ENCODE measurements around the gene DNAH10. TPM values are rescaled to one million over a fixed set of nuclear protein-coding genes. Genes with fewer than 3 reads are reported as not detected.
A peak's percentile ranks its signal among the peaks of the same experiment; 100 is the strongest.

Gene DNAH10
- total RNA-seq, 4 donors from 2014 or later, result 0.14 to 0.20 TPM; not detected in 2

DNA sequence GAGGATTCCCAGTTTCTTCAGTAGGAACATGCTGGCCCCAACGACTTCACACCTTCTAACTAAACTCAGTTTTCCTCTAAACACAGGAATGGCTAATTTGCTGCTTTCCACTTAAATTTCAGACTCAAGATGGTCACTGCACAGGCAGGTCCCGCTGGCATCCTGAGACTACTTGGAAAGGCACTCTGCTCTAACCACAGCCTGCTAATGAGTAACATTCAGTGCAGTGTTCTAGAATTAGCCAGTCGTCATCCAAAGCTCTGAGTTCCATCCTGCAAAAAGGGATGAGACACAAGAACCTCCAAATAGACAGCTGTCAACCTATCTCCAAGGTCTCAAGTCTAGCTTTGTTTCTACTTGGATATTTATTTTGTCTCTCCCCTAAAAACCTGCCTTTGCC is 204.5 kb downstream of the DNAH10 start:
- in situ Hi-C loops (cut with MboI; ENCODE audit: low pct_ligation_motif_present in 1 of 4, low pct_unique_long_range_greater_than_20kb in 1 of 4, low sequenced_read_pairs in 3 of 4) (no loop called here), intact Hi-C loops (cut with DNase I; ENCODE audit: low total_unique reads) (no loop called here)
- TF ChIP-seq POLR2A (IDR thresholded peaks at IDR 0.05) (no peak), POLR2AphosphoS5 (IDR thresholded peaks at IDR 0.05) (no peak), EP300 (IDR thresholded peaks at IDR 0.05; ENCODE audit: low read depth) (no peak)
- TF ChIP-seq, protein P1, sequence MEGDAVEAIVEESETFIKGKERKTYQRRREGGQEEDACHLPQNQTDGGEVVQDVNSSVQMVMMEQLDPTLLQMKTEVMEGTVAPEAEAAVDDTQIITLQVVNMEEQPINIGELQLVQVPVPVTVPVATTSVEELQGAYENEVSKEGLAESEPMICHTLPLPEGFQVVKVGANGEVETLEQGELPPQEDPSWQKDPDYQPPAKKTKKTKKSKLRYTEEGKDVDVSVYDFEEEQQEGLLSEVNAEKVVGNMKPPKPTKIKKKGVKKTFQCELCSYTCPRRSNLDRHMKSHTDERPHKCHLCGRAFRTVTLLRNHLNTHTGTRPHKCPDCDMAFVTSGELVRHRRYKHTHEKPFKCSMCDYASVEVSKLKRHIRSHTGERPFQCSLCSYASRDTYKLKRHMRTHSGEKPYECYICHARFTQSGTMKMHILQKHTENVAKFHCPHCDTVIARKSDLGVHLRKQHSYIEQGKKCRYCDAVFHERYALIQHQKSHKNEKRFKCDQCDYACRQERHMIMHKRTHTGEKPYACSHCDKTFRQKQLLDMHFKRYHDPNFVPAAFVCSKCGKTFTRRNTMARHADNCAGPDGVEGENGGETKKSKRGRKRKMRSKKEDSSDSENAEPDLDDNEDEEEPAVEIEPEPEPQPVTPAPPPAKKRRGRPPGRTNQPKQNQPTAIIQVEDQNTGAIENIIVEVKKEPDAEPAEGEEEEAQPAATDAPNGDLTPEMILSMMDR (IDR thresholded peaks at IDR 0.05), result no peak
- no peak for DNase-seq
- Histone ChIP-seq H3K27me3 (no peaks in the 10 kb centered on the region), H3K9me3 (no peaks in the 10 kb centered on the region), H3K4me1 (peaks cover 0 to 36% (median 9%) of the 10 kb centered on the region in 4 donors), H3K27ac (no peak overlapping the region), H3K36me3 (peaks cover 0 to 3% (median 0%) of the 10 kb centered on the region in 4 donors), H3K4me3 (no peak overlapping the region)
- 81 to 100% methylated on average over 1 to 3 of the region's 3 CpGs for WGBS, 2 donors (ENCODE audit: low coverage in 1 of 2)

DNA sequence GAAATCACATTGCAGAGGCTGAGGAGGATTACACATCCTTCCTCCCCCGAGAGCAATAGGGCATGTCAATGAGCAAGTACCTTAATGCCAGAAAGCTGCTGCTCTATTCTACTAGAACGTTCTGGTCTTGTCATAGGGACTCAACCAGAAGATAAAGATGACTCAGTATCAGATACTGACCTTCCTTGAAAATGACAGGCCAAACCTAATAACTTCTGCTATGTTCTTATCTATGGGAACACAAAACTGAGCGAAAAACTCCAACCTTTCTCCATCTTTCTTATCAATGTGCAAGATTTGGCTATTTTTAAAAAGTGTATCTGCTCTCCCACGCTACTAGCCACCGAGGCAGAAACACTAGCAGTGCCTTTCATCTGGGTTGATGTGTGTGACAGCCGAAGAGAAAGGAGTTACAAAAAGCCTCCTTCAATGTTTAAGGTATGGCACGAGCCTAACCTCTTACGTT is 205.1 kb downstream of the DNAH10 start:
- TF ChIP-seq EP300 (IDR thresholded peaks at IDR 0.05; ENCODE audit: low read depth) (no peak), POLR2A (IDR thresholded peaks at IDR 0.05) (no peak), POLR2AphosphoS5 (IDR thresholded peaks at IDR 0.05) (no peak)
- TF ChIP-seq, protein P1 (IDR thresholded peaks at IDR 0.05), result no peak
- Histone ChIP-seq H3K36me3 (peaks cover 0 to 3% (median 0%) of the 10 kb centered on the region in 4 donors), H3K27ac (no peak overlapping the region), H3K4me1 (peaks cover 0 to 30% (median 9%) of the 10 kb centered on the region in 4 donors), H3K27me3 (no peaks in the 10 kb centered on the region), H3K4me3 (no peak overlapping the region), H3K9me3 (no peaks in the 10 kb centered on the region)
- 88 to 93% methylated on average over 5 to 8 of the region's 8 CpGs for WGBS, 2 donors (ENCODE audit: low coverage in 1 of 2)
- in situ Hi-C loops (cut with MboI; ENCODE audit: low pct_ligation_motif_present in 1 of 4, low pct_unique_long_range_greater_than_20kb in 1 of 4, low sequenced_read_pairs in 3 of 4) (no loop called here), intact Hi-C loops (cut with DNase I; ENCODE audit: low total_unique reads) (loop anchor here (1.0 kb wide), 1 partner anchor 16 kb away; no protein-coding TSS in a partner anchor)
- no peak for DNase-seq

DNA sequence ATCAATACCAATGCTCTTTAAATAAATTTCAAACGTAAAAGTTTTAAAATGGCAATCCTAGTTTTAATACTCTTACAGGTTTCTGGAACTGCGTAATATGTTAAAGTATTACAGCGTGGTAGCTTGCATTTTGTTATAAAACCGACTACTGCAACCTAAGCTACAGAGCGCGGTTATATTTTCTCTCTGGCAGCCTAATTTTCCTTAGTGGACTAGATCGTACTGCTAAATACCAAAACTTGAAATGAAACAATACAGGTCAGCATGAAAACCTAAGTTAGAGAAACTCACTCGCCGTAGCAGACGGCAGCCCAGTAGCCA is 209.3 kb downstream of the DNAH10 start:
- intact Hi-C loops (cut with DNase I; ENCODE audit: low total_unique reads), result no loop called here

DNA sequence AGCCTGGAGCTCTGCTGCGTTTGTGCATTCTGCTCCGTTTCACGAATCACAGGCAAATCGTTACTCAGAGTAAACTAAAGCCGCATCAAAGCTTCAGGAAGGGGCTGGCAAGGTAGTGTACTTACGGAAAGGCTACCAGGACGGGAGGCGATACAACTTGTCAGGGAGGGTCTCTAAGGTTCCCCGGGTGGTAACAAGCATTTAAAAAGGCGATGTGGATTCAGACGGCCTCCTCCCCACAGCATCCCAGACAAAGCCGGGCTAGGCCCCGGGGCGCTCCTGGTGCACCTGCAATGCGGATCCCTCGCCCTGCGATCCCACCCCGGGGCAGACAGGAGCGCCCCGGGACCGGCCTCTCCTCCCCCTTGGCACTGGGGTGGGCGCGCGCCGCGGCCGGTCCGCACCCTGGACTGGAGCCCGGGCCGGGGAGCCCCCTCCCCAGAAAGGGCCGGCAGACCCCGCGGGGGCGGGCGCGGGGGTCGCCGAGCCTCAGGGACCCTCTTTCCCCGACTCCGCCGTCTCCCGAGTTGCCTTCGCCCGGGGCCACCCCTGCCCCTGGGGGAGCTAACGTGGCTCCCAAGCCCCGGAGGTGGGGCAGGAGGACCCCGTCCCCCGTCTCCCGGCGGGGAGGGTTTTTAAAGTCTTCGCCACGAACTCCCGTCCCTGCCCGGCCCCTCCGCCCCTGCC is 209.8 kb downstream of the DNAH10 start:
- TF ChIP-seq, protein P1 (IDR thresholded peaks at IDR 0.05), result no peak
- TF ChIP-seq POLR2A (IDR thresholded peaks at IDR 0.05) (peak; percentile 20), POLR2AphosphoS5 (IDR thresholded peaks at IDR 0.05) (peak in 1 of 3 donors; percentile 47), EP300 (IDR thresholded peaks at IDR 0.05; ENCODE audit: low read depth) (no peak)
- Histone ChIP-seq H3K9me3 (no peaks in the 10 kb centered on the region), H3K4me1 (peaks cover 6 to 29% (median 18%) of the 10 kb centered on the region in 4 donors), H3K4me3 (peak overlapping the region; percentile 98 to 100 (median 98)), H3K27me3 (no peaks in the 10 kb centered on the region), H3K27ac (peak overlapping the region; percentile 98 to 100 (median 99)), H3K36me3 (peaks cover 0 to 3% (median 0%) of the 10 kb centered on the region in 4 donors)
- 1 to 4% methylated on average over 4 to 48 of the region's 55 CpGs for WGBS, 2 donors (ENCODE audit: low coverage in 1 of 2)
- in situ Hi-C loops (cut with MboI; ENCODE audit: low pct_ligation_motif_present in 1 of 4, low pct_unique_long_range_greater_than_20kb in 1 of 4, low sequenced_read_pairs in 3 of 4), result no loop called here
- intact Hi-C loops (cut with DNase I; ENCODE audit: low total_unique reads), result no loop called here
- DNase-seq, result peak; percentile 49

More for the DNA sequence above, 209.3 kb downstream of the DNAH10 start:
- Histone ChIP-seq H3K27me3 (no peaks in the 10 kb centered on the region), H3K4me1 (peaks cover 6 to 29% (median 18%) of the 10 kb centered on the region in 4 donors), H3K4me3 (peak overlapping the region; percentile 98 to 100 (median 98)), H3K27ac (peak overlapping the region; percentile 98 to 100 (median 99)), H3K36me3 (peaks cover 0 to 3% (median 0%) of the 10 kb centered on the region in 4 donors), H3K9me3 (no peaks in the 10 kb centered on the region)
- TF ChIP-seq EP300 (IDR thresholded peaks at IDR 0.05; ENCODE audit: low read depth) (no peak), POLR2A (IDR thresholded peaks at IDR 0.05) (no peak), POLR2AphosphoS5 (IDR thresholded peaks at IDR 0.05) (peak in 1 of 3 donors; percentile 68)
- TF ChIP-seq, protein P1 (IDR thresholded peaks at IDR 0.05), result no peak
- 17 to 21% methylated on average over 10 of the region's 10 CpGs for WGBS, 2 donors (ENCODE audit: low coverage in 1 of 2)
- no peak for DNase-seq
- in situ Hi-C loops (cut with MboI; ENCODE audit: low pct_ligation_motif_present in 1 of 4, low pct_unique_long_range_greater_than_20kb in 1 of 4, low sequenced_read_pairs in 3 of 4), result no loop called here
